ENCODE data around the gene EXOC2. TPM values are rescaled to one million over a fixed set of nuclear protein-coding genes. Genes with fewer than 3 reads are reported as not detected.

Gene EXOC2
- total RNA-seq, 2 experiments from 2014 or later: 29.9 to 30.2 TPM

- Mint-ChIP-seq H3K36me3 (ENCODE audit: low read depth) (no peaks in the 10 kb centered on the region), H3K27ac (no peak overlapping the region), H3K4me3 (no peak overlapping the region), H3K9me3 (no peaks in the 10 kb centered on the region), H3K27me3 (no peaks in the 10 kb centered on the region), H3K4me1 (ENCODE audit: low read depth) (peaks cover 7% of the 10 kb centered on the region)
- no peak for TF ChIP-seq CTCF (IDR thresholded peaks at IDR 0.05)
- intact Hi-C loops (cut with micrococcal nuclease): no loop called here
- POLR2A ChIA-PET: no interaction called here
- ATAC-seq (no peak), DNase-seq (no peak)
- CTCF ChIA-PET: interaction anchor here (1.0 kb wide), 1 partner anchor 122 kb away, joined by 4 read pairs; no protein-coding TSS in a partner anchor
These were observed 23.0 kb upstream of the EXOC2 start for GRCh38 chr6:715709-716491.

DNA sequence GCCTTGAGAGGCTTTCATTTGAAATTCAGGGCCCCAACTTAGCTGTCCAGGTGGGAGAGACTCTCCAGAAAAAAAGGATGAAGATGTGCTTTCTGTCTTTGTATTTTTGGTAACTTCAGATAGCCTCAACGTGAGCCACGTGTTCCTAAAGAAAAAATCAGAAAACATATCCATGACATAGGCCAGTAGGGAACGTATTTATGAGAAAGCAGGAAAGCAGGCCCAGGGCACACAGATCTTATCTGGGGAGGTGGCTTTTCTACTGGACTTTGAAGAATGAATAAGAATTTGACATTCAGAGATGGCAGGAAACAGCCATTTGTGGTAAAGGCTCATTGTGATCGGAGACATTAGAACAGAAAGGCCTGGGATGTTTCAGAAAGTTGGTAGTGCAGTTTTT lies 21.2 kb upstream of the EXOC2 start:
- Mint-ChIP-seq H3K9me3 (no peaks in the 10 kb centered on the region), H3K27ac (no peak overlapping the region), H3K27me3 (peaks cover 2% of the 10 kb centered on the region), H3K36me3 (ENCODE audit: low read depth) (no peaks in the 10 kb centered on the region), H3K4me3 (no peak overlapping the region), H3K4me1 (ENCODE audit: low read depth) (peaks cover 21% of the 10 kb centered on the region)
- intact Hi-C loops (cut with micrococcal nuclease): no loop called here
- POLR2A ChIA-PET: no interaction called here
- CTCF ChIA-PET: no interaction called here
- DNase-seq: no peak
- no peak for ATAC-seq
- TF ChIP-seq CTCF (IDR thresholded peaks at IDR 0.05): no peak

GRCh38 chr6:713351-713750 lies 20.4 kb upstream of the EXOC2 start:
- Mint-ChIP-seq H3K27ac (no peak overlapping the region), H3K27me3 (peaks cover 3% of the 10 kb centered on the region), H3K4me1 (ENCODE audit: low read depth) (peaks cover 23% of the 10 kb centered on the region), H3K36me3 (ENCODE audit: low read depth) (no peaks in the 10 kb centered on the region), H3K9me3 (no peaks in the 10 kb centered on the region), H3K4me3 (no peak overlapping the region)
- intact Hi-C loops (cut with micrococcal nuclease): no loop called here
- ATAC-seq (no peak), DNase-seq (no peak)
- POLR2A ChIA-PET: no interaction called here
- no peak for TF ChIP-seq CTCF (IDR thresholded peaks at IDR 0.05)
- CTCF ChIA-PET: interaction anchor here (5.8 kb wide), 1 partner anchor 8 kb away, joined by 43 read pairs; no protein-coding TSS in a partner anchor

- Mint-ChIP-seq H3K27ac (no peak overlapping the region), H3K4me1 (ENCODE audit: low read depth) (peaks cover 24% of the 10 kb centered on the region), H3K4me3 (no peak overlapping the region), H3K27me3 (peaks cover 3% of the 10 kb centered on the region), H3K9me3 (no peaks in the 10 kb centered on the region), H3K36me3 (ENCODE audit: low read depth) (no peaks in the 10 kb centered on the region)
- ChIA-PET POLR2A (no interaction called here), CTCF (interaction anchor here (5.8 kb wide), 1 partner anchor 9 kb away, joined by 43 read pairs; no protein-coding TSS in a partner anchor)
- DNase-seq (no peak), ATAC-seq (no peak)
- TF ChIP-seq CTCF (IDR thresholded peaks at IDR 0.05): no peak
- intact Hi-C loops (cut with micrococcal nuclease): no loop called here
These were observed 19.9 kb upstream of the EXOC2 start for GRCh38 chr6:712805-713204.

DNA sequence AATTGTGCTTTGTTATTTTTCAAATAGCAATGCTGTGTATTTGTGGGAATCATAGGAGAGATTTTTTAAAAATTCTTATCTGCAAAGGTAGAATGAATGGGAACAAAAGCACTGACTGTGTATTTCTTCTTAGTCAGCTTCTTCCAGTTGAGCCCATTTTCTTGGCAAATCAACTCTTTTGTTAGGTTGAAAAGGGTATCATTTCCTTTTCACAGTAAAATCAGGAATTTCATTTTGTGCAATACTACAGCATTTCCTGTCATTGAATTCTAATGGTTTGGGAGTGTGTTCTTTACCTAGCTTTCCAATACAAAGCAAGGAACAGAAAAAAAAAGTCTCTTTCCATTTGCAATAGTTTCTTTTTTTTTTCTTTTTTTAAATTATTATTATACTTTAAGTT lies 19.0 kb upstream of the EXOC2 start:
- Mint-ChIP-seq H3K9me3 (no peaks in the 10 kb centered on the region), H3K27ac (peak overlapping the region; percentile 98), H3K36me3 (ENCODE audit: low read depth) (no peaks in the 10 kb centered on the region), H3K27me3 (peaks cover 5% of the 10 kb centered on the region), H3K4me3 (peak overlapping the region; percentile 88), H3K4me1 (ENCODE audit: low read depth) (peaks cover 24% of the 10 kb centered on the region)
- DNase-seq (no peak), ATAC-seq (no peak)
- ChIA-PET CTCF (interaction anchor here (1.0 to 5.8 kb wide), 4 partner anchors 10 to 322 kb away, joined by 3 to 43 read pairs (median 3); no protein-coding TSS in a partner anchor), POLR2A (interaction anchor here (0.7 to 2.0 kb wide), 2 partner anchors 19 to 28 kb away, joined by 4 to 6 read pairs; partner anchors contain the start of gene EXOC2)
- TF ChIP-seq CTCF (IDR thresholded peaks at IDR 0.05): no peak
- intact Hi-C loops (cut with micrococcal nuclease): no loop called here

Data from activated CD8-positive, alpha-beta T cell treated with anti-CD3 and anti-CD28 coated beads for 36 hours (primary cell).